ENCODE results near the gene ALG9.

ALG9 gene

DNA sequence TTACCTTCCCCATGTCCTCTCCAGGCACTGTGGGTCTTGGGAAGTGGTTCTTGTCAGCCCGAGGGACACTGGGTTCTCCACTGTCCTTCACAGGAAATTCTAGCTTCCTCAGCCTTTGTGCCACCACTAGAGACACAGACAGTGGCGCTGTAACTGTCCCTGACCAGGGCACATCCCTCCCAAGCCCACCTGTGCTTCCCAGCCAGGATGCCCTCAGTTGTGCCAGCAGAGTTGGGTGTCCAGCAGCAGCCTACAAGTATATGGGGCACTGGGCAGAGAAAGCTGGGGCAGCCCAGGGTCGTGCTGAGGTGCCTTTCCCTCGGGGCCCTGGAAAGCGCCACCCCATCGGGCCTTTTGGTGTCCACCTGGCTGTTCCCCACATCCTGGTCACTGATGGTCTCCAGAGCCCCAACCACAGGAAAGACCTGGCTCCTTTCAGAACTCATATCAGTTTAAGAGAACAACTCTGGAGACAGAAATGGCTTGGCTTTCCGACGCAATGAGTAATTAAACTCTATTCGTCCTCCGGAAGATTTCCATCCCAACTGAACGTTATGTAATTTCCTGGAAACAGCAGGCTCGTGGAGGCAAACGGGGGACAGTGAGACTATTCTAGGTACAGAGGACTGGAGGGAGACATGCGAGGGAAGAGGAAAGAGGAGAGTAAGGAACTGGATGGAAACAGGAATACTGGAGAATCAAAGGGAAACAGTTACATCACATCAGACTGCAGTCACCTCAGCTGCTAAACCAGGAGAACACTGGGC is 133.8 kb downstream of the ALG9 start:
- TF ChIP-seq CREB1 (IDR thresholded peaks at IDR 0.05; ENCODE audit: low read depth) (no peak), NFIC (IDR thresholded peaks at IDR 0.05) (no peak), YY1 (IDR thresholded peaks at IDR 0.05; ENCODE audit: low read depth) (no peak), RAD21 (IDR thresholded peaks at IDR 0.05; ENCODE audit: low read depth) (no peak), FOXM1 (IDR thresholded peaks at IDR 0.05; ENCODE audit: borderline replicate concordance, low read depth) (no peak), ZBTB7A (IDR thresholded peaks at IDR 0.05; ENCODE audit: low read depth) (no peak), TEAD4 (IDR thresholded peaks at IDR 0.05) (no peak), EP300 (IDR thresholded peaks at IDR 0.05; ENCODE audit: borderline replicate concordance) (no peak), TCF12 (IDR thresholded peaks at IDR 0.05; ENCODE audit: low read depth) (no peak), TAF1 (IDR thresholded peaks at IDR 0.05; ENCODE audit: low read depth) (no peak)
- TF ChIP-seq, protein P1, sequence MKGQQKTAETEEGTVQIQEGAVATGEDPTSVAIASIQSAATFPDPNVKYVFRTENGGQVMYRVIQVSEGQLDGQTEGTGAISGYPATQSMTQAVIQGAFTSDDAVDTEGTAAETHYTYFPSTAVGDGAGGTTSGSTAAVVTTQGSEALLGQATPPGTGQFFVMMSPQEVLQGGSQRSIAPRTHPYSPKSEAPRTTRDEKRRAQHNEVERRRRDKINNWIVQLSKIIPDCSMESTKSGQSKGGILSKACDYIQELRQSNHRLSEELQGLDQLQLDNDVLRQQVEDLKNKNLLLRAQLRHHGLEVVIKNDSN (IDR thresholded peaks at IDR 0.05), result no peak
- TF ChIP-seq, protein P2, sequence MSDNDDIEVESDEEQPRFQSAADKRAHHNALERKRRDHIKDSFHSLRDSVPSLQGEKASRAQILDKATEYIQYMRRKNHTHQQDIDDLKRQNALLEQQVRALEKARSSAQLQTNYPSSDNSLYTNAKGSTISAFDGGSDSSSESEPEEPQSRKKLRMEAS (IDR thresholded peaks at IDR 0.05), result no peak

DNA sequence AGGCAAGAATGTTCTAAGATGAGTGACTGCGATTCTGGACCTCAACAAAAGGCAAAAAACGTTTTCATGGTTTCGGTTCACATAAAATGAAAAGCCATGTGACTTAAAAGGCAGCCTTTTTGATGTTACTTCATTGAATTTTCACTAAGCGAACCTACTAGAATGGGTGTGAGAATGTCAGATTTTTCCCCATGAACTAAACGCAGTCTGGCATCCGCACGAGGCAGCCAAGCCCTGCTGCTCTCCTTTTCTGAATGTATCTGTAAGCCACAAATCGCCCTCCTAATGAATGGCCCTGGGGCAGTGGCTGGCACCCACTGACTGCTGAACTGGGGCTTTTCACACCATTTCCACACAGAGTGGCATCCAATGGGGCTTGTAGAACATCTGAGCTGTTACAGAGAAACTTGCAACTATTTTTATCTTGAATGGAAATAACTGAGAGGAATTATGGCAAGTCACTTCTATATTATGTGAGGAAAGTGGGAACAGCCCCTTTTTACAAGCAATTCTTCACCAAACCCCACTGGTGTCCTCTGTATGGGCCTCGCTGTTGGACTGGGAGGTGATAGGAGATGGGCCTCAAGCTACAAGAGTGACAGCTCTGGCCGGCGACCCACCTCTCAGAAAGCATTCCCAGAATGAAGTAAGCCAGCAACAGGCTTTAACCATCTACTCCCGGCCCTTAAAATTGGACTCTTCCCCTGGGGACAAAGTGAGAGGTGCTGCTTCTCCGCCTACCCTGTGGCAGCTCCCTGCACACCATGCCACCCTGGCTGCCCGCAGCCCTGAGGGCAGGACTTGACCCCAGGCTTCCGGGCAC is 134.5 kb downstream of the ALG9 start:
- TF ChIP-seq RAD21 (IDR thresholded peaks at IDR 0.05; ENCODE audit: low read depth) (no peak), TEAD4 (IDR thresholded peaks at IDR 0.05) (no peak), YY1 (IDR thresholded peaks at IDR 0.05; ENCODE audit: low read depth) (no peak), EGR1 (IDR thresholded peaks at IDR 0.05) (no peak)
- TF ChIP-seq, protein P2 (IDR thresholded peaks at IDR 0.05), result no peak

Measured in Ishikawa (cell line).